Gastrocnemius medialis (tissue), 4 donors: ENCODE data around the gene INKA2. TPM values are rescaled to one million over a fixed set of nuclear protein-coding genes. Genes with fewer than 3 reads are reported as not detected.

ENCODE experiments used
- ATAC-seq, 2 donors: fragments of 150-250 bp; one replicate each; pipeline ENCODE4 v1.9.1; 2016
- DNase-seq, 2 donors: peaks; one replicate each; pipeline ENCODE4 v3.0.0-alpha.2; 2019
- H3K27ac ChIP-seq, 4 donors: fragments of 200-600 bp; sonication (generic); 1 replicate in 1 of 4; 2 replicates in 3 of 4; pipeline ENCODE4 v1.5.1; 2016 to 2018; ENCODE audit warnings: mild to moderate bottlenecking in 2 of 4, moderate library complexity in 1 of 4
- H3K27me3 ChIP-seq, 3 donors: fragments of 200-600 bp; sonication (generic) in 2 of 3; 1 replicate in 1 of 3; 2 replicates in 2 of 3; pipeline versions ENCODE4 v1.5.1 to v1.6.0; 2016 to 2019; ENCODE audit warnings: mild to moderate bottlenecking in 1 of 3, moderate library complexity in 1 of 3
- H3K36me3 ChIP-seq, 2 donors: fragments of 200-600 bp; sonication (generic) in 1 of 2; one replicate each; pipeline ENCODE4 v1.5.1; 2017 to 2018
- H3K4me1 ChIP-seq, 2 donors: fragments of 200-600 bp; sonication (generic) in 1 of 2; one replicate each; pipeline ENCODE4 v1.5.1; 2016 to 2017; ENCODE audit warnings: mild to moderate bottlenecking in 2 of 2
- H3K4me3 ChIP-seq, 4 donors: fragments of 200-600 bp; sonication (generic) in 3 of 4; 1 replicate in 1 of 4; 2 replicates in 3 of 4; pipeline ENCODE4 v1.5.1; 2016 to 2019; ENCODE audit warnings: mild to moderate bottlenecking in 2 of 4
- H3K9me3 ChIP-seq, 3 donors: fragments of 200-600 bp; sonication (generic) in 2 of 3; 1 replicate in 1 of 3; 2 replicates in 2 of 3; pipeline ENCODE4 v1.5.1; 2016 to 2019
- CTCF ChIP-seq, 5 experiments: fragments of 450-650 bp in 3 of 5; fragments of 200-600 bp in 2 of 5; sonication (generic) in 2 of 5; IDR thresholded peaks in 4 of 5; conservative IDR thresholded peaks in 1 of 5; 1 replicate in 4 of 5; 2 replicates in 1 of 5; pipeline ENCODE4 v1.5.1; 2016 to 2019; ENCODE audit warnings: antibody characterized with exemption in 5 of 5, mild to moderate bottlenecking in 3 of 5, moderate library complexity in 3 of 5
- POLR2A ChIP-seq, 2 donors: fragments of 450-650 bp; IDR thresholded peaks; one replicate each; pipeline ENCODE4 v1.6.1; 2017; ENCODE audit warnings: antibody characterized with exemption in 2 of 2, mild to moderate bottlenecking in 2 of 2, moderate library complexity in 2 of 2
- in situ Hi-C, 4 donors: fragments of 200-750 bp; cut with MboI; loops; one replicate each; pipeline versions ENCODE4 v1.15.0 to v1.8.0; 2017; ENCODE audit warnings: low sequenced_read_pairs in 4 of 4
- intact Hi-C: fragments of 100-400 bp; cut with DNase I; formaldehyde crosslinking; loops from one replicate; pipeline ENCODE4 v1.15.1; 2023; ENCODE audit warnings: low total_unique reads
- total RNA-seq, 4 donors: library from RNA; depleted of rRNA; stranded (reverse); fragments of >200 nt; gene quantifications; one replicate each; pipeline versions ENCODE4 v1.1.0 to v1.2.3, GENCODE V29; 2016

Gene INKA2
- total RNA-seq, 4 donors from 2014 or later: 4.7 to 11.8 (median 5.1) TPM

GRCh38 chr1:111751906-111752575 is 12.8 kb upstream of the INKA2 start:
- H3K27ac ChIP-seq: no peak overlapping the region
- no peaks in the 10 kb centered on the region for H3K36me3 ChIP-seq
- DNase-seq (no peak), ATAC-seq (no peak)
- H3K9me3 ChIP-seq: no peaks in the 10 kb centered on the region
- no peak overlapping the region for H3K4me3 ChIP-seq
- no peak for TF ChIP-seq CTCF (IDR thresholded peaks at IDR 0.05 in 4 of 5, conservative IDR thresholded peaks at IDR 0.05 in 1 of 5)
- TF ChIP-seq POLR2A (IDR thresholded peaks at IDR 0.05): no peak
- in situ Hi-C loops (loop anchor here in 2 of 4 donors (5.0 to 25.0 kb wide), 2 partner anchors 35 to 615 kb away; partner anchors contain the start of genes CEPT1 (in 2 of the 2) and DRAM2 (in 2 of the 2)), intact Hi-C loops (no loop called here)
- no peaks in the 10 kb centered on the region for H3K27me3 ChIP-seq
- peaks cover 8 to 14% of the 10 kb centered on the region in 2 donors for H3K4me1 ChIP-seq

- Histone ChIP-seq H3K4me1 (peaks cover 12 to 18% of the 10 kb centered on the region in 2 donors), H3K36me3 (no peaks in the 10 kb centered on the region), H3K4me3 (no peak overlapping the region), H3K27me3 (no peaks in the 10 kb centered on the region), H3K9me3 (no peaks in the 10 kb centered on the region), H3K27ac (no peak overlapping the region)
- intact Hi-C loops: no loop called here
- ATAC-seq: no peak
- no peak for DNase-seq
- TF ChIP-seq POLR2A (IDR thresholded peaks at IDR 0.05) (no peak), CTCF (IDR thresholded peaks at IDR 0.05 in 4 of 5, conservative IDR thresholded peaks at IDR 0.05 in 1 of 5) (no peak)
- in situ Hi-C loops: loop anchor here in 2 of 4 donors (5.0 to 25.0 kb wide), 2 partner anchors 34 to 614 kb away; partner anchors contain the start of genes CEPT1 (in 2 of the 2) and DRAM2 (in 2 of the 2)
Observed at GRCh38 chr1:111750856-111751255, 11.7 kb upstream of the INKA2 start.

- in situ Hi-C loops (loop anchor here in 2 of 4 donors (5.0 to 25.0 kb wide), 2 partner anchors 32 to 612 kb away; partner anchors contain the start of genes CEPT1 (in 2 of the 2) and DRAM2 (in 2 of the 2)), intact Hi-C loops (no loop called here)
- ATAC-seq (no peak), DNase-seq (no peak)
- Histone ChIP-seq H3K4me1 (peaks cover 13 to 20% of the 10 kb centered on the region in 2 donors), H3K4me3 (no peak overlapping the region), H3K9me3 (no peaks in the 10 kb centered on the region), H3K36me3 (no peaks in the 10 kb centered on the region), H3K27me3 (no peaks in the 10 kb centered on the region), H3K27ac (no peak overlapping the region)
- no peak for TF ChIP-seq POLR2A (IDR thresholded peaks at IDR 0.05)
- no peak for TF ChIP-seq CTCF (IDR thresholded peaks at IDR 0.05 in 4 of 5, conservative IDR thresholded peaks at IDR 0.05 in 1 of 5)
Observed at GRCh38 chr1:111749628-111750027, 10.4 kb upstream of the INKA2 start.

- no peaks in the 10 kb centered on the region for H3K27me3 ChIP-seq
- in situ Hi-C loops: no loop called here
- H3K36me3 ChIP-seq: no peaks in the 10 kb centered on the region
- intact Hi-C loops: loop anchor here (1.0 kb wide), 1 partner anchor 33 kb away; no protein-coding TSS in a partner anchor
- ATAC-seq (no peak), DNase-seq (no peak)
- H3K27ac ChIP-seq: no peak overlapping the region
- H3K9me3 ChIP-seq: no peaks in the 10 kb centered on the region
- peaks cover 10 to 17% of the 10 kb centered on the region in 2 donors for H3K4me1 ChIP-seq
- H3K4me3 ChIP-seq: no peak overlapping the region
- TF ChIP-seq POLR2A (IDR thresholded peaks at IDR 0.05) (no peak), CTCF (IDR thresholded peaks at IDR 0.05 in 4 of 5, conservative IDR thresholded peaks at IDR 0.05 in 1 of 5) (no peak)
Observed at GRCh38 chr1:111747947-111748346, 8.8 kb upstream of the INKA2 start.
